Posterior cingulate gyrus (tissue), 11 donors: ENCODE measurements around the gene FRG2.
"Not testable (repeated sequence)": the region's sequence is repeated elsewhere in the genome, so short reads cannot be mapped to it uniquely, and the experiment has no call there.

Experiments
- DNase-seq, 10 donors: peaks; one replicate each; pipeline versions ENCODE4 v3.0.0 to v3.0.0-alpha.2; 2020 to 2021; ENCODE audit warnings: mixed read lengths in 3 of 10
- intact Hi-C: fragments of 100-400 bp; cut with DNase I; formaldehyde crosslinking; loops from one replicate; pipeline ENCODE4 v1.15.1; 2023

The FRG2 gene

DNA sequence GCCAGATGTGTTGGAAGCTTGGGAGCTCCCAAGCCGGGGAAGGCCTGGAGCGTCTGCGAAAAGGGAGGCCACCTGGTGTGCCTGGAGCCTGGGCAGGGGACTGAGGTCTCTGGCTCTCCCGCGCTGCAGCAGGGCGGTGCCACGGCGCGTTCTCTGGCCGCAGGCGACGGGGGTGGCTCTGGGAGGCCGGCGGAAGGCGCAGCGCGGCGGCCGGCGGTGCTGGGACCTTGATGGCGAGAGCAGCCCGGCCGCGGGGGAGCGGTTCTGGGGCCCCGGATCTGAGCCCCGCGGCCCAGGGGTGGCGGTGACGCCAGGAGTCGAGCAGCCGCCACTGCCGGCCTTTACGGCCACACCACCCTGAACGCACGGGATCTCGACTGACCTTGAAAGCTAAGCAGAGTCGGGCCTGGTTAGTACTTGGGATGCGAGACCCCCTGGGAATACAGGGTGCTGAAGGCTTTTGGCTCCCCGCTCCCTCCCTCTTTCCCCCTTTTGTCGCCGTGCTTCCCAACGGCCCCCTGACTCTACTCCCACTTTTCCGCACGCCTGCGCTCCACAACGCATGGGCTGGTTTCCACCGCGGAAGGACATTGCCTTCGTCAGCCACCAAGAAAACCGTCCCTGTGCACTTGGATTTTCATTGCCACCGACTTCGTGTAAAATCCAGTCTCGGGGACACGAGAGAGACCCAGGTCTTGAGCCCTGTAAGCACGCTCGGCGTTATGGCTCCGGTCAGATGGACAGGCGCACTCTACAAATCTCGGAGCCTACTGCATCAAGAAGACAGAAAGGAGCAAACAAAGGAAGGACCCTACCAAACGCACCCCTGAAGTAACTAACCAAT lies 9.5 kb downstream of the FRG2 start:
- peak in 3 of 10 donors; percentile 52 to 76 (median 67) for DNase-seq
- intact Hi-C loops, result no loop called here

GRCh38 chr4:190016369-190017289 lies 10.4 kb downstream of the FRG2 start:
- intact Hi-C loops, result no loop called here
- DNase-seq, result peak in 3 of 10 donors; percentile 49 to 77 (median 59)

- intact Hi-C loops, result no loop called here
- DNase-seq, result peak in 2 of 10 donors; percentile 14 to 75
Measured at GRCh38 chr4:190015538-190016368, 11.3 kb downstream of the FRG2 start.

DNA sequence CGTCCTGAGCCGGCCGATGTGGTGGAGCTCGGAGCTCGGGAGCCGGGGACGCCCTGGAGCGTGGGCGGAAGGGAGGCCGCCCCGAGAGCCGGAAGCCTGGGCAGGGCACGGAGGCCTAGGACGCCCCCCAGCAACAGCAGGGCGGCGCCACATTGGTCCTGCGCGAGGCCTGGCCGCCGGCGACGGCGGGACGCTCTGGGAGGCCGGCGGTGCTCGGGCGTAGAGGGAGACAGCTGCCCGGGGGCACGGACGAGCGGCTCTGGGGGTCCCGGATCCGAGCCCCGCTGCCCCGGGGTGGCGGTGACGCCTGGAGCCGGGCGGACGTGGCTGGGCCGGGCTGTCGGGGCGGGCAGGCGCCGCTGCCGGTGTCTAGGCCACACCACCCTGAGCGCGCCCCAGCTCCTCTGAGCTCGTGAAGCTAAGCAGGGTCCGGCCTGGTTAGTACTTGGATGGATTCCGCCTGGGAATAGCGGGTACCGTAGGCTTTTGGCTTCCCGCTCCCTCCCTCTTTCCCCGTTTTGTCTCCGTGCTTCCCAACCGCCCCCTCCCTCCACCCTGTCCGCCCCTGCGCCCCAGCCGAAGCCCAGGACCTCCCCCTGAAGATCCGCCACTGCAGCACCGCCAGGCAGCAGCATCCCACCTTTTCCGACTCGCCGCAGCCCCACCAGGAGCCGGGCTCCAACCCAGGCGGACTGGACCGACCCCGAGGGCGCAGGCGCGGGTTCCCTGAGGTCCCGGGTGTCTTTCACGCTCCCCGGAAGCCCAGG lies 12.1 kb downstream of the FRG2 start:
- intact Hi-C loops, result no loop called here
- peak in 3 of 10 donors; percentile 67 to 80 (median 77) for DNase-seq

GRCh38 chr4:189989941-189990340 lies 37.1 kb downstream of the FRG2 start:
- DNase-seq, intact Hi-C loops: not testable (repeated sequence)

GRCh38 chr4:189988877-189989431 lies 38.1 kb downstream of the FRG2 start:
- no peak for DNase-seq
- intact Hi-C loops, result no loop called here

DNA sequence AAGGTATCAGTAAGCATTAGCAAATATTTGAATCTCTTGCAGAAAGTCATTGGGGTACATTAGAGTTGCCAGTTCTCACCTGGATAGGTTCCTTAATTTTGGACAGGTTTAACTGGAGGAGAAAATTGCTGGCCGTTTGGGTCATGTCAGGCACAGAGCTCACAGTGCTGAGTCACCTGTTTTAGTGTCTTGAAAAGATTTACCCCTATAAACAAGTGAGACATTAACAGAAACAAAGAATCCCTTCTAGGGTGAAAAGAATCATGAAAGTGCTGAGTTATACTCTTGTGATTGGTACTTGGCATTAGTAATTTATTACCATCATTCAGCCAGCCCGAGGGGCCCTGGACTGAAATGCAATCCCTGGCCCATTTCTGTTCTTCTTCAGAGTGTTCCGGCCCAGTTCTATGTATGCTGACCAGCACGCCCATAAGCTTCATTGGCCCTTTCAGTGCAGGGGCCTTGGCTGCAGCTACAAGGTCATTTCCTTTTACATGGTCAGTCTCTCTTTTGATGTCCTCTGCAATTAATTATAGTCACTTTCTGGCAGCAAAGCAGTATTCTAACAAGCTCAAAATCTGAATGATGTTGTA lies 41.3 kb downstream of the FRG2 start:
- DNase-seq, result peak in 1 of 10 donors; percentile 70
- intact Hi-C loops, result not testable (repeated sequence)

- intact Hi-C loops, DNase-seq: not testable (repeated sequence)
Measured at GRCh38 chr4:189984661-189985060, 42.4 kb downstream of the FRG2 start.

- intact Hi-C loops, result not testable (repeated sequence)
- peak in 1 of 10 donors; percentile 67 for DNase-seq
Measured at GRCh38 chr4:189983916-189984526, 43.0 kb downstream of the FRG2 start.

- peak in 1 of 10 donors; percentile 39 for DNase-seq
- intact Hi-C loops, result no loop called here
Measured at GRCh38 chr4:189981970-189982369, 45.1 kb downstream of the FRG2 start.

- intact Hi-C loops, result not testable (repeated sequence)
- DNase-seq, result peak in 2 of 10 donors; percentile 25 to 59
Measured at GRCh38 chr4:189980292-189980691, 46.8 kb downstream of the FRG2 start.

- intact Hi-C loops, result no loop called here
- DNase-seq, result peak in 2 of 10 donors; percentile 66 to 69
Measured at GRCh38 chr4:189979196-189980047, 47.6 kb downstream of the FRG2 start.
